Karpas-422 (cell line): ENCODE measurements around the gene PROB1. TPM values are rescaled to one million over a fixed set of nuclear protein-coding genes. Genes with fewer than 3 reads are reported as not detected.
"Not testable (repeated sequence)": the region's sequence is repeated elsewhere in the genome, so short reads cannot be mapped to it uniquely, and the experiment has no call there.

Experiments used
- DNase-seq: peaks from one replicate; pipeline ENCODE4 v3.0.0-alpha.2; 2015
- H2AFZ ChIP-seq: fragments of 200-600 bp; sonication (generic); 2 replicates; pipeline ENCODE4 v1.6.1; 2014; ENCODE audit warnings: antibody characterized with exemption, low read length, mixed read lengths
- H3K27ac ChIP-seq: fragments of 200-600 bp; sonication (generic); 2 replicates; pipeline ENCODE4 v1.5.1; 2014; ENCODE audit warnings: mild to moderate bottlenecking, low read length, moderate library complexity
- H3K27me3 ChIP-seq: fragments of 200-600 bp; sonication (generic); 2 replicates; pipeline ENCODE4 v1.6.1; 2014; ENCODE audit warnings: low read length, mixed read lengths
- H3K36me3 ChIP-seq: fragments of 200-600 bp; sonication (generic); 2 replicates; pipeline ENCODE4 v1.6.1; 2014; ENCODE audit warnings: low read length, mixed read lengths; ENCODE audit not compliant: insufficient read depth
- H3K4me1 ChIP-seq: fragments of 200-600 bp; sonication (generic); 2 replicates; pipeline ENCODE4 v1.6.1; 2014; ENCODE audit warnings: mild to moderate bottlenecking, low read length, mixed read lengths
- H3K4me2 ChIP-seq: fragments of 200-600 bp; sonication (generic); 2 replicates; pipeline ENCODE4 v1.6.1; 2014; ENCODE audit warnings: low read length, low read depth, mild to moderate bottlenecking; ENCODE audit not compliant: poor library complexity, severe bottlenecking
- H3K4me3 ChIP-seq: fragments of 200-600 bp; sonication (generic); 2 replicates; pipeline ENCODE4 v1.5.1; 2014; ENCODE audit warnings: mild to moderate bottlenecking, antibody characterized with exemption, low read length, mixed read lengths
- H3K79me2 ChIP-seq: fragments of 200-600 bp; sonication (generic); 2 replicates; pipeline ENCODE4 v1.6.1; 2014; ENCODE audit warnings: mild to moderate bottlenecking, low read length, mixed read lengths
- H3K9ac ChIP-seq: fragments of 200-600 bp; sonication (generic); 2 replicates; pipeline ENCODE4 v1.6.0; 2014; ENCODE audit warnings: low read length
- H3K9me2 ChIP-seq: fragments of 200-600 bp; sonication (generic), shearing (Covaris generic); replicated peaks from 2 replicates; pipeline ENCODE4 v1.6.0; 2014; ENCODE audit warnings: mild to moderate bottlenecking, low read length, moderate library complexity; ENCODE audit not compliant: insufficient read depth
- H3K9me3 ChIP-seq: fragments of 300-700, 200-600 bp; sonication (generic); 2 replicates; pipeline ENCODE4 v1.6.1; 2014; ENCODE audit warnings: low read length, mixed read lengths
- H4K20me1 ChIP-seq: fragments of 200-600 bp; sonication (generic); 2 replicates; pipeline ENCODE4 v1.6.1; 2014; ENCODE audit warnings: mild to moderate bottlenecking, antibody characterized with exemption, low read length, low read depth; ENCODE audit not compliant: insufficient read depth
- total RNA-seq: library from RNA; depleted of rRNA; stranded (reverse); fragments of >200 nt; shearing (Covaris generic); gene quantifications from 2 replicates; pipeline ENCODE4 v1.2.3, GENCODE V29; 2014; ENCODE audit warnings: low replicate concordance

The PROB1 gene
- total RNA-seq, 1 experiment from 2014 or later, result 0.78 TPM

GRCh38 chr5:139392324-139392677 is 2.6 kb downstream of the PROB1 start:
- no peak for DNase-seq
- H3K4me1 ChIP-seq, result peaks cover 56% of the 10 kb centered on the region
- H3K27me3 ChIP-seq, result no peaks in the 10 kb centered on the region
- no peaks in the 10 kb centered on the region for H3K9me3 ChIP-seq
- H3K36me3 ChIP-seq, result no peaks in the 10 kb centered on the region
- peak overlapping the region; percentile 78 for H3K27ac ChIP-seq
- no peaks in the 10 kb centered on the region for H3K9me2 ChIP-seq
- H2AFZ ChIP-seq, result peak overlapping the region; percentile 73; the same call in 1 of the 2 replicates
- H4K20me1 ChIP-seq, result no peaks in the 10 kb centered on the region
- peak overlapping the region; percentile 85 for H3K4me3 ChIP-seq
- H3K4me2 ChIP-seq, result peak overlapping the region; percentile 71
- H3K79me2 ChIP-seq, result peaks cover 22% of the 10 kb centered on the region; the same call in 1 of the 2 replicates
- peak overlapping the region; percentile 88 for H3K9ac ChIP-seq

- H3K27me3 ChIP-seq, result no peaks in the 10 kb centered on the region
- H3K9ac ChIP-seq, result peak overlapping the region; percentile 88
- H3K4me3 ChIP-seq, result peak overlapping the region; percentile 85
- no peaks in the 10 kb centered on the region for H4K20me1 ChIP-seq
- no peaks in the 10 kb centered on the region for H3K36me3 ChIP-seq
- no peaks in the 10 kb centered on the region for H3K9me3 ChIP-seq
- peaks cover 56% of the 10 kb centered on the region for H3K4me1 ChIP-seq
- peaks cover 22% of the 10 kb centered on the region; the same call in 1 of the 2 replicates for H3K79me2 ChIP-seq
- peak overlapping the region; percentile 73 for H2AFZ ChIP-seq
- no peaks in the 10 kb centered on the region for H3K9me2 ChIP-seq
- DNase-seq, result peak; percentile 84
- peak overlapping the region; percentile 71 for H3K4me2 ChIP-seq
- peak overlapping the region; percentile 78 for H3K27ac ChIP-seq
These were observed 3.2 kb downstream of the PROB1 start for GRCh38 chr5:139391570-139392323.

GRCh38 chr5:139390639-139391569 is 4.0 kb downstream of the PROB1 start:
- Histone ChIP-seq H2AFZ (peak overlapping the region; percentile 73; the same call in 1 of the 2 replicates), H3K9ac (peak overlapping the region; percentile 88), H3K36me3 (no peaks in the 10 kb centered on the region), H3K79me2 (peaks cover 22% of the 10 kb centered on the region; the same call in 1 of the 2 replicates), H3K9me3 (no peaks in the 10 kb centered on the region), H3K4me3 (peak overlapping the region; percentile 85), H4K20me1 (no peaks in the 10 kb centered on the region), H3K4me1 (peaks cover 62% of the 10 kb centered on the region), H3K9me2 (no peaks in the 10 kb centered on the region), H3K27me3 (no peaks in the 10 kb centered on the region), H3K4me2 (peak overlapping the region; percentile 71), H3K27ac (peak overlapping the region; percentile 78)
- no peak for DNase-seq

GRCh38 chr5:139389701-139390638 is 4.9 kb downstream of the PROB1 start, which contains the start of gene MZB1:
Gene MZB1, minus strand, starts transcription at chr5:139389913. Its CDS starts 57 bp downstream, at chr5:139389856.
- no peaks in the 10 kb centered on the region for H3K27me3 ChIP-seq
- H3K4me1 ChIP-seq, result peaks cover 71% of the 10 kb centered on the region
- no peaks in the 10 kb centered on the region for H4K20me1 ChIP-seq
- peak; percentile 85 for DNase-seq
- H3K9me3 ChIP-seq, result no peaks in the 10 kb centered on the region
- H3K9ac ChIP-seq, result peak within 1 kb of the TSS; percentile 88
- no peaks in the 10 kb centered on the region for H3K9me2 ChIP-seq
- H3K4me2 ChIP-seq, result peak within 1 kb of the TSS; percentile 71
- peaks cover 22% of the 10 kb centered on the region; the same call in 1 of the 2 replicates for H3K79me2 ChIP-seq
- no peaks in the 10 kb centered on the region for H3K36me3 ChIP-seq
- H3K27ac ChIP-seq, result peak within 1 kb of the TSS; percentile 78
- peak within 1 kb of the TSS; percentile 85 for H3K4me3 ChIP-seq
- H2AFZ ChIP-seq, result no peak within 1 kb of the TSS

GRCh38 chr5:139388198-139388821 is 6.6 kb downstream of the PROB1 start:
- peak overlapping the region; percentile 78 for H3K27ac ChIP-seq
- H3K4me3 ChIP-seq, result peak overlapping the region; percentile 54
- no peaks in the 10 kb centered on the region for H4K20me1 ChIP-seq
- H3K9ac ChIP-seq, result peak overlapping the region; percentile 71
- peaks cover 16% of the 10 kb centered on the region; the same call in 1 of the 2 replicates for H3K79me2 ChIP-seq
- peak overlapping the region; percentile 71 for H3K4me2 ChIP-seq
- H3K4me1 ChIP-seq, result peaks cover 75% of the 10 kb centered on the region
- H3K9me2 ChIP-seq, result no peaks in the 10 kb centered on the region
- H3K36me3 ChIP-seq, result no peaks in the 10 kb centered on the region
- no peaks in the 10 kb centered on the region for H3K9me3 ChIP-seq
- H3K27me3 ChIP-seq, result no peaks in the 10 kb centered on the region
- DNase-seq, result peak; percentile 79
- H2AFZ ChIP-seq, result no peak overlapping the region

- H3K4me3 ChIP-seq, result peak overlapping the region; percentile 54
- H3K79me2 ChIP-seq, result peaks cover 14% of the 10 kb centered on the region; the same call in 1 of the 2 replicates
- H3K4me1 ChIP-seq, result peaks cover 75% of the 10 kb centered on the region
- H3K9me2 ChIP-seq, result no peaks in the 10 kb centered on the region
- peak overlapping the region; percentile 71 for H3K4me2 ChIP-seq
- peak overlapping the region; percentile 78 for H3K27ac ChIP-seq
- no peaks in the 10 kb centered on the region for H3K27me3 ChIP-seq
- H3K36me3 ChIP-seq, result no peaks in the 10 kb centered on the region
- H2AFZ ChIP-seq, result no peak overlapping the region
- H4K20me1 ChIP-seq, result no peaks in the 10 kb centered on the region
- H3K9me3 ChIP-seq, result no peaks in the 10 kb centered on the region
- peak overlapping the region; percentile 71 for H3K9ac ChIP-seq
- no peak for DNase-seq
These were observed 7.2 kb downstream of the PROB1 start for GRCh38 chr5:139387611-139388197.

GRCh38 chr5:139386956-139387355 is 7.9 kb downstream of the PROB1 start:
- not testable (repeated sequence) for H3K27ac ChIP-seq, DNase-seq, H3K9me2 ChIP-seq, H3K4me3 ChIP-seq, H4K20me1 ChIP-seq, H3K27me3 ChIP-seq, H3K4me2 ChIP-seq, H3K9me3 ChIP-seq, H3K9ac ChIP-seq, H2AFZ ChIP-seq, H3K36me3 ChIP-seq
- H3K4me1 ChIP-seq, result peaks cover 81% of the 10 kb centered on the region
- H3K79me2 ChIP-seq, result peaks cover 14% of the 10 kb centered on the region; the same call in 1 of the 2 replicates
